ENCODE results near the gene NDOR1.

Gene NDOR1

DNA sequence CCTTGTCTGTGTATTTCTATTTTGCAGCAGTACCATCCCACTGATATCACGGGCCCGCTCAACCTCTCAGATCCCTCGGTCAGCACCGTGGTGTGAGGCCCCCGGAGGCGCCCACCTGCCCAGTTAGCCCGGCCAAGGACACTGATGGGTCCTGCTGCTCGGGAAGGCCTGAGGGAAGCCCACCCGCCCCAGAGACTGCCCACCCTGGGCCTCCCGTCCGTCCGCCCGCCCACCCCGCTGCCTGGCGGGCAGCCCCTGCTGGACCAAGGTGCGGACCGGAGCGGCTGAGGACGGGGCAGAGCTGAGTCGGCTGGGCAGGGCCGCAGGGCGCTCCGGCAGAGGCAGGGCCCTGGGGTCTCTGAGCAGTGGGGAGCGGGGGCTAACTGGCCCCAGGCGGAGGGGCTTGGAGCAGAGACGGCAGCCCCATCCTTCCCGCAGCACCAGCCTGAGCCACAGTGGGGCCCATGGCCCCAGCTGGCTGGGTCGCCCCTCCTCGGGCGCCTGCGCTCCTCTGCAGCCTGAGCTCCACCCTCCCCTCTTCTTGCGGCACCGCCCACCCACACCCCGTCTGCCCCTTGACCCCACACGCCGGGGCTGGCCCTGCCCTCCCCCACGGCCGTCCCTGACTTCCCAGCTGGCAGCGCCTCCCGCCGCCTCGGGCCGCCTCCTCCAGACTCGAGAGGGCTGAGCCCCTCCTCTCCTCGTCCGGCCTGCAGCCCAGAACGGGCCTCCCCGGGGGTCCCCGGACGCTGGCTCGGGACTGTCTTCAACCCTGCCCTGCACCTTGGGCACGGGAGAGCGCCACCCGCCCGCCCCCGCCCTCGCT, 37.5 kb upstream of the NDOR1 start:
- DNase-seq, result no peak

DNA sequence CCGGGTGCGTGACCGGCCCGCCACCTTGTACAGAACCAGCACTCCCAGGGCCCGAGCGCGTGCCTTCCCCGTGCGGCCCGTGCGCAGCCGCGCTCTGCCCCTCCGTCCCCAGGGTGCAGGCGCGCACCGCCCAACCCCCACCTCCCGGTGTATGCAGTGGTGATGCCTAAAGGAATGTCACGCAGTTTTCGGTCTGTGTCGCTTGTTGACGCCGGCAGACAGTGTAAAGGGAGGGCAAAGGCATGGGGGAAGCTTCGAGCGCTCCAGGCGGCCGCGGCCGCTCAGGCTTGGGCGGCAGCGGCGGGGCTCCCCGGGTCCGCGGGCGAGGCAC, 37.0 kb upstream of the NDOR1 start:
- DNase-seq, result peak in 1 of 2 experiments; percentile 30

DNA sequence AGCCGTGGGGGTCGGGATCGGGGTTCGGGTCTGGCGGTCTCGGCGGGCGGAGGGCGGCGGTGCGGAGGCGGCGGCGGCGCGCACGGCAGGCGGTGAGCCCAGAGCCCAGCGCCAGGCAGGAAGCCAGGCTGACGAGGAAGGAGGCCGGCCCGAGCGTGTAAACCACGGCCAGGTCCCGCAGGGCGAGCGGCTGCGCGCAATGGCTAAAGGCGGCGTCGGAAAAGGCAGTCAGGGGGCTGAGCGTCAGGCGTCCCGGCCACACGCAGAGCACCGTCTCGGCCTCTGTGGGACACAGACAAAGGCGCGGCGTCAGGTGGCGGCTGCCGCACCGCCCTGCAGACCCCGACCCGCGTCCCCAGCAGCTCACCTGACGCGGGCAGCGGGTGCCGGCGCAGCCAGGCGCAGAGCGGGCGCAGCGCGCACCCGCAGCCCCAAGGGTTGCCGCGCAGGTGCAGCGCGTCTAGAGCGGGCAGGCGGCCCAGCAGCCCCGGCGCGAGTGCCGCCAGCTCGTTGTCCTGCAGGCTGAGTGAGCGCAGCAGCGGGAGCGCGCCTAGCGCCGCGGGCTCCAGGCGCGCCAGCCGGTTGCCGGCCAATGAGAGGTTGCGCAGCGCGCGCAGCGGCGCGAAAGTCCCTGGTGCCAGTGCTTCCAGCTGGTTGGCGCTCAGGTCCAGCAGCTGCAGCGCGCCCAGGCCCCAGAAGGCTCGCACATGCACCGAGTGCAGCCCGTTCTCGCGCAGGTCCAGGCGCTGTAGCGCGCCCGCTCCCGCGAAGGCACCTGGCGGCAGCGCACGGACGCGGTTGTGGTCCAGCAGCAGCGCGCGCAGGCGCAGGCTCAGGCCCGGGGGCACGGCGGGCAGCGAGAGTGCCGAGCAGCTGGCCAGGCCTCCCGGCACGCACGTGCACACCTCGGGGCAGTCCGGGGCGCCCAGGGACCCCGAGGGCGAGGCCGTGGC, 36.3 kb upstream of the NDOR1 start:
- peak in 1 of 2 experiments; percentile 39 for DNase-seq

DNA sequence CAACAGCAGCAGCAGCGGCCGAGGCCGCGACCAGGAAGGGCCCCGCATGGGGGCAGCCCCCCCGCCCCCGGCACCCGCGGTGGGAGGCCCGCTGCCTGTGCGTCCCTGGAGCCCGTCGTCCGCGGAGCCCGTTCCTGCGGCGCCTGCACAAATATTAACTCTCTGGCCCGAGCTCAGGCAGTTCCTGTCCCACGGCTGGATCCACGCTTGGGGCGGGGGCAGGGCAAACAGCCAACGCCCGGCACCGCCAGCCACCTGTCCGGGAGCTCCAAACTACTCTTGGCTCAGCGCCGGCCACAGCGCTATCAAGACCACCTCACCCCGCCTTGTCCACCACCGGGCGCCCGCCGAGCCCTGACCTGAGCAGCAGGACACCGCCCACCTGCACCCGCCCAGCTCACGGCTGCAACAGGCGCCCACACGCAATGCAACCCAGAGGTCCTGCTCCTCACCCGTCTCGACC, 35.6 kb upstream of the NDOR1 start, which contains the start of gene LRRC26:
LRRC26 (minus strand) TSS at position 156 of the 463 bp plus-strand sequence; CDS start at position 48, 108 bp downstream.
- DNase-seq, result no peak

DNA sequence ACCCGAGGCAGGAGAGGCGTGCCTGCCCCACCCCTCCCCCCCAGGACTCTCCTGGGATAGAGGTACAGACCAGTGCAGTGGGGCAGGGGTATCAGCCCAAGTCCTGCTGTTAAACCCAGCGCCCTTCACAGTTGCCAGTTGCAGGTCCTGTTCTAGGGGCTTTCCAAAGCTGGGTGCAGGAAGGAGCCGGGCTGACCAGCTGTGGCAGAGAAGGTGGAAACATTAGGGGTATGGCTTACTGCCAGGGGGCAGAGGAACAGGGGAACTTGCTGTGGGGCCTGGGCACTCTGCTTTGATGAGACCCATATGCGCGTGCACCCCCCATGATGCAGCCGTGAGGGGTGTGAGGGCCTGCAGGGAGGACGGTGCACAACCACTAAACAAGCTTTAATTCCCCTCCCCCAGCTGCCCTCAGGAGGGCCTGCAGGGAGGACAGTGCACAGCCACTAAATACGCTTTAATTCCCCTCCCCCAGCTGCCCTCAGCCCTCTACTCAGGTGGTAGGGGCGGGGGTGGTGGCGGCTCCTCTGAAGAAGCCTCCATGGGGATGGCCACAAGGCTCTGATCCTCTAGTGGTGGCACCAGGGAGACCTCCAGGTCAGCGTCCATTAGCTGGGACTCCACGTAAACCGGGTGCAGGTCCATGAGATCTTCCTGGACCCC, 34.9 kb upstream of the NDOR1 start:
- DNase-seq, result no peak

DNA sequence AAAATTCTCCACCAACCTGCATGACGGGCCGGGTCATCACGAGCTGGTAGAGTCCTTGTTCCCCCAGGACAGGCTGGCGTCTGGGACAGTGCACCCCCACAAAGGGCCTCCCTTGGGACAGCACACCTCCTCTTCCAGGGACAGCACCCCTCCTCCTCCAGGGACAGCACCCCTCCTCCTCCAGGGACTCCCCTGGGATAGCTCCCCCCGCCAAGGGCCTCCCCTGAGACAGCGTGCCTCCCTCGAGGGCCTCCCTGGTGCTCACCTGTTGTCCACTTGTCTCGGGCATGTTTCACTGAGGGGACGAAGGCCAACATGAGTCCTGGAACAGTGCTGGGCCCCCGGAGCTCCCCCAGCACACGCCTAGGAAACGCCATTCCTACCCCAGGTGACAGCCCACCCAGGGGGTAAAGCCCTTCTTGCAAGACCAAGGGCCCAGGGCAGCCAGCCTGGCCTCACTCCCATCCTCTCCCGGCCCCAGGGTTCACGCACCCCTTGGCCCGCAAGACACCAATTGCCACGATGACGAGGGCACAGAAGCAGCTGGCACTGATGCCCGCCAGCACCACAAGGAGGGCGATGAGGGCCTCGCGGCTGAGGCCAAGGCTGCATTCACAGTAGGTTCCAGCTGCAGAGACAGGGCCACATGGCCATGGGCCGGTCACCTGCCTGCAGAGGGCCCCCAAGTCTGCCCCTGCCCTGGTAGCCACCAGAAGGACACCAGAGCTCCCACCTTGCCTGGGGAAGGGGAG, 34.2 kb upstream of the NDOR1 start:
- DNase-seq, result no peak

DNA sequence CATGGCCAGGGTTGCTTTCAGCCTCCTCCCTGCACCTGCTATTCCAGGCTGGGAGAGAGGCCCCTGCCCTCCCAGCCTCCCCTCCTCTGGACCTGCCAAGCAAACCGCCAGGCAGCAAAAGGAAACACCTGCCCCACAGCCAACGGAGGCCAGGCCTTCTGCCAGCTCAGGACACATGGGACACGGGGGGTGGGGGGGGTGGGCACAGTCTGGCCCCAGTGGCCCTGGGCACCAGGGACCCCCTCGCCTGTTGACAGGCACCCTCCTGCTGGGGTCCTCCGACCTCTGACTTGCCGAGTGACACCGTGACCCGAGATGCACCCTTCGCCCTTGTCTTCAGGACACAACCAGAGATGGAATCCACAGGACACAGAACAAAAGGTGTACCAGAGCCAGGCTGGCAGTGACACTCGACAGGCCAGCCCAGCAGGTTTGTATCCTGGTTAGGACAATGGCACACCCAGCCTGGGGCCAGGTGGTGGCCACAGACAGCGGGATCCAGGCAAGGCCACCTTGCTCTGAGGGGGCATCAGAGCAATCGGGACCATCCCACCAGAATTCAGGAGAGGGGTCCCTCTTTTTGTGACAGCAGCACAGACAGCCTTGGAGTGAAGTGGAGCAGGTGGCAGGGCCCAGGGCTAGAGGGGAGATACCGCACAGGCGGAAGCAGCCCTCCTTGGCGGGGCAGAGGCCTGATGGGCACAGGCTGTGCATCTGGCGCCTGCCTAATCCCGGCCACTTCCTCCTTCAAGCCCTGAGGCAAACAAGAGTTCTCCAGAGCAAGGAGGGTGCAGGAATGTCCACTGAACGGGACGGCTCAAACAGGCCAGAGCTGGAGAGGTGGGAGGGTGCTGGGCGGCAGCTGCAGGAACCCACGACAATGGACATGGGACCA, 32.4 kb upstream of the NDOR1 start:
- DNase-seq, result no peak

DNA sequence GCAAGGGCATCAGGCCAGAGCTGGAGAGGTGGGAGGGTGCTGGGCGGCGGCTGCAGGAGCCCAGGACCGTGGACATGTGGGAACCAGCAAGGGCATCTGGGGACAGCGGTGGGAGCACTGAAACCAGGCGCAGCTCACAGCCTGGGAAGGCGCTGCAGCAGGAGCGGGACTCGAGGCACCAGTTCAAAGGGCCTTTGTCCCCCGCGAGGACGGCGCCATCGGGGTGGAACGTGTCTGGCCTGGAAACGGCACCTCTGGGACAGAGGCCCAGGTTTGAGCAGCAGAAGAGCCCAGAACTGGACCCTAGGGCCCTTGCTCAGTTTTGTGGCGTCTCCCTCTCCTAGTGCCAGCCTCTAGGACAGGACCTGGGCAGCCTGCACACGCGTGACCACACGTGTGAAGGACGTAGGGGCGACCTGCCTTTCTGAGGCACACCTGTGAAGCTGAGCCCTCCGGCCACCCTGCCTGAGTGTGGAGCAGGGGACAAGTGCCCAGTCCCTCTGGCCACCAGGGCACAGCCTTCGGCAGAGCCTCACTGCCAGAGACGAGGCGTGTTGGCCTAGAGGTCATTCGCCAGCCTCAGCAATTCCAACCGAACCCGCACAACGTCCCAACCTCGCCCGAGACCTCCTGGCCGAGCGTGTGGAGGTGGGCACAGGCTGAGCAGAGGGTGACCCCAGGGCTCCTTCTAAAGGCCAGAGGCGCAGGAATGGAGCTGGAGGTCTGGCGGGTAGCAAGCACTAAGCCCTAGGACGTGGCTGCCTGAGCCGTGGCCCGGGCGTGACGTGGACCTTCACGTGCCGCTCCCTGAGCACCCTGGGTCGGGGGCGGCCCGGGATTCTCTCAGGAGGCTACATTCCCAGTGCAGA, 31.5 kb upstream of the NDOR1 start:
- DNase-seq, result no peak

DNA sequence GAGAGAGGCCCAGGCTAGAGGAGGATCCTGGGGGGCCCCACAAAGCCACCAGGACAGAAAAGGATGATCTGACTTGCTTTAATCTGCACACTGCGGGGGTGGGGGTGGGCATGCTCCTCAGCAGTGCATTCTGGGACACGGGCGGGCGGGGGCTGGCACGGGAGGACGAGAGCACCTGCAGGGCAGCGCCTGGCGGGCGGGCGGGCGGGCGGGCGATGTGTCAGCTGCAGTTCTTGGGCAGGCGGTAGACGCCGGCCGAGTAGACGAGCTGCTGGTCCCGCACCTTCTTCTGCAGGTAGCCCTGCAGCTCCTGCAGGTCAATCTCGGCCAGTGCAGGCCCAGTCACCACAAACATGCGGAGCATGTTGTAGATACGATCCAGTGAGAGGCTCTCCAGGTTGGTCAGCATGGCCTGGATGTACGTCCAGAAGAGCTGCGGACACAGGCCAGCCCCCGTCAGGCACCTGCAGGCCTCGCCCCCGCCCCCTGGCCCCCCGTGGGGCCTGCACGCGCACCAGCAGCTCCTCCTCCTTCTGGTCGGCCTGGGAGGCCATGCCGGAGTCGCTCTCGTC, 30.7 kb upstream of the NDOR1 start:
- DNase-seq, result no peak

DNA sequence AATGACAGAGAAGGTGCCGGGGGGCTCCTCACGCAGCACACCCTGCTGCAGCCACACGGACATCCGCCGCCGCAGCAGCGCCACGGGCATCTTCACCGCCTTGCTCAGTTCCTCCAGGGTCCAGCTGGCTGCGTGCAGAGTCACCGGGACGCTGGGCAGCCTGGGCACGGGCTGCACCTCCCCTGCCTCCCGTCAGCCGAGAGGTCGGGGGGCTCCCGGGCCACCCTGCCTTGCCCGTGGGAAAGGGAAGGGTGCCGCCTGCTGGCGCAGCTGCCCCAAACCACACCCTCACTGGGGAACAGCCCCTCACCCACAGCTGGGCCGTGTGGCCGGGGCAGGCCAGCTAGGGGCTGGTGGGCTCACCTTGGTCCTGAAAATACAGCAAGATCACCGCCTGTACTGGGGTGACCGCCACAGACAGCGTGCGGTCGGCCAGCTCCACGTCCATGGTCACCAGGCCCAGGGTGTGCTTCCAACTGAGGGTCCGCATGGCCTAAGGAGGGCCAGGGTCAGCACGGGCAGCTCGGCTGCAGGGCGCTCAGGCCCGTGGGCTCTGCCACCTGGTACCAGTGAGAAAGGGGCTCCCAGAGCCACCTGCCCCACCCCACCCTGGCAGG, 30.0 kb upstream of the NDOR1 start:
- DNase-seq, result no peak

DNA sequence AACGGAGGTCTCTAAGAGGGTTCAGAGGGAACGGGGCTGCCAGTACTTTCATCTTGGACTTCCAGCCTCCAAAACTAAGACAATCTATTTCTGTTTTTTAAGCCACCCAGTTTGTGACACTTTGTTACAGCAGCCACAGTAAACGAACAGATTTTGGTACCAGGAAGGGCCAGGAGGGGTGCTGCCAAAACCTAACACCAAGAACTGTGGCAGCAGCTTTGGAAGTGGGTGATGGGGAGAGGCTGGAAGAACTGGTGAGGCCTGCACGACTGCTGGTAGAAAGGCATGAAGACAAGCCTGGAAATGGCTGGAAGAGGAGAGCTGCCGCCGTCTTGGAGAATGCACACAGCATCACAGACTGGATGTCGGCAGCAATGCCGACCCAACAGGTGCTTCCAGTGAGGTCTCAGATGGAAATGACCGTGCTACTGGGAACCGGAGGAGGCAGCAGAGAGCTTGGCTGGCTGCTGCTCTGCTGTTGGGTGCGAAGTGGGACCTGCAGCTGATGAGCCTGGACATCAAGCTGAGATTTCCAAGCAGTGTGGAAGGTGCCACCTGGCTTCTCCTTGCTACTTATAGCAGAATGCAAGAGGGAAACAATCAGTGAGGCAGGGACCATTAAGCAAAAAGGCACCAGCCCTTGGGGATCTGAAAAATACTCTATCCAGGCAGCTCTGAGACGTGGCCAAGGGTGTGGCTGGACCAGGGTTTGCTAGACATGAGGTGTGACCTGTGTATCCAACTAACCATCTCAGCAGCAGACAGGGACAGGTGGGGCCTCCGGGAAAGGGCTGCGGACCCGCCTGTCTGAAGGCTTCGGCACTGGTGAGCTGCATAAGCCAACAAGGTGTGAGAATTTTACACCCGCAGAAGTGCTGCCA, 29.0 kb upstream of the NDOR1 start:
- peak in 1 of 2 experiments; percentile 34 for DNase-seq

DNA sequence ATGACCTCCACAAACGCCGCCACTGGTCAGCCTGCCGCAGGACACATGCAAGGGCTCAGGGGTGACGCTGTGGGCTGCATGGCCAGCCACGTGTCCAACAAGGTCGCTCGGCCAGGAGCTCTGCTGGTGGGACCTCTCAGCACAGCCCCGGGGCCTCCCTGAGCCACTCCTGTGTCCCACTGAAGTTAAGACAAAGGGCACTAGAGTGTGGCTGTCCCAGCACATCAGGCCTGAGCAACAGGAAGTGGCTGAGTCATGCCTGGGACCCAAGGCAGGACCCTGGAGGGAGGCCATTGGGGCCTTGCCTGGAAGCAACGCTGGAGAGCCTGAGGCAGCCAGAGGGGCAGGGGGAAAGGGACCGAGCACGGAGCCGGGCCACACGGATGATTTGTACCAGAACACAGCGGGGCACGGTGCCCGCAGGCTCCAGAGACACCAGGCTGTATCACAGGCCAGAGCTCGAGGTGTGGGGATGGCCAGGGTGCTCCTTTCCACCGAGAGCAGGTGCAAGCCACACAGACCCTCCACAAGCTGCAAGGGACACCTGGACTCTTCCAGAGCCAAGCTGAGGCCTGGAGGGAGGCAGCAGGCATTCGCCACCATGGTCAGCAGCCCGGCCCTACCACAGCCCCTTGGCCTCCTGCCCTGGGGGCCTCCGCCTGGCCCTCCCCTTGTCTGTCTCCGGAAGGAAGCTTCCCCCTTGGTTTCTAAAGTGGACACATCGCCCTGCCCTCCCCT, 27.1 kb upstream of the NDOR1 start:
- no peak for DNase-seq

DNA sequence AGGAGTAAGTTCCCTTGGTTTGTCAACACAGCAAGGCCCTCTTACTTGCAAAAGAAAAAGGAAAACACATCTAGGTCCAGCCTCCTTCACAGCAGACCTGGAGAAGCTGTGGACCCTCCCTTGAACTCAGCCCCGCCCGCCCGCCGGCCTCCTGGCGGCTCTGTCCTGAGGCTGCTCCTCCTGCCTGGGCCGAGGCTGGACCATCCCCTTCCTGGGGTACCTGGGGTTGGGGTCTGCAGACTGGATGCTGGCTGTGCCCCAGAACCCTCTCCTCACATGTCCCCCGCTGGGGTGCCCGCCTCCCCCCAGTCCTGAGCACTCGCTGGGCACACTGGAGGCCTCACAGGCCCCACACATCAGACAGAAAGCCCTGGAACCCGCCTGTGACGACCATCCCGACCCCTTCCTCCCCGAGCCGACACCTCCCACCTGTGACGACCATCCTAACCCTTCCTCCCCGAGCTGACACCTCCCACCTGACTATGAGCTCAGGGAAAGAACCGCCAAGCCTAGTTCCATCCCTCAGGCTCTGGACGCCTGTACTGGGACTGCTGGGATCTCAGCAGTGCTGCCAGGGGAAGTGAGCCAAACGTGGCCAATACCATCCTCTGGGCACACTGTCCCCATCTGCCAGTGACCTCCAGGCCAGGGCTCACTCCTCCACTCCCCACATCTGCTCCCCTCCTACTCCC, 26.4 kb upstream of the NDOR1 start:
- no peak for DNase-seq

DNA sequence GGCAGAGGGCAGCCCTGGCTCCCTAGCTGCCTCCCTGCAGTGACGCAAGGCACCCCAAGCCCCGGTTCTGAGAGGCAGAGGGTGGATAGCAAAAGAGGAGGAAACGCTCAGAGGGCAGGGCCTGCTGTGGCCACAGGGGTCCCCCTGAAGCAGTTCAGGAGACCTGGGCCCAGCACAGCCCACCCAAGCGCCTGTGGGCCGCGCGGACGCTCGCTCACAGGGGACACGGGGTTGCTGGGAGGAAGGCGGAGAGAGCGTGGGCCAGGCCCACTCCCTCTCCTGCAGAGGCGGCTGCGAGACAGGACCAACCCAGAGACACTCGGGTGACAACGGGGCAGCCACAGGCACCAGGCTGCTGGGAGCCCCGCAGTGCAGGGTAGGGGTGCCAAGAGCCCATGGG, 25.7 kb upstream of the NDOR1 start:
- no peak for DNase-seq

DNA sequence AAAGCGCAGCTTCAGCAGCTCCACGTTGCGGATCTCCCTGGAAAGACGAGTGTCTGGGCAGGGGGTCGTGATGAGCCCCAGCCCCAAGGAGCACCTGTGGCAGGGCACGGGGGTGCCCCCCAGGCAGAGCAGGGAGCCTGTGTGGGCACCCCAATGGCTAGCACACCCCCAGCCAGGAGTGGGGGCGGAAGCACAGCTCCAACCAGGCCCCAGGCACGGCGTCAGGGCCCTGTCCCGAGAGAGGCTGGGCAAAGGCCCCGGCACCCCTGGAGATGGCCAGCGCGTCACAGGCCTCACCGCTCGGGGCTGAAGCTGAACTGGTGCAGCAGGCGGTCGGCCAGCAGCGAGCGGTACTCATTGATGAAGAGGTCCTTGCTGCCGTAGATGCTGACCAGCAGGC, 25.0 kb upstream of the NDOR1 start:
- no peak for DNase-seq

DNA sequence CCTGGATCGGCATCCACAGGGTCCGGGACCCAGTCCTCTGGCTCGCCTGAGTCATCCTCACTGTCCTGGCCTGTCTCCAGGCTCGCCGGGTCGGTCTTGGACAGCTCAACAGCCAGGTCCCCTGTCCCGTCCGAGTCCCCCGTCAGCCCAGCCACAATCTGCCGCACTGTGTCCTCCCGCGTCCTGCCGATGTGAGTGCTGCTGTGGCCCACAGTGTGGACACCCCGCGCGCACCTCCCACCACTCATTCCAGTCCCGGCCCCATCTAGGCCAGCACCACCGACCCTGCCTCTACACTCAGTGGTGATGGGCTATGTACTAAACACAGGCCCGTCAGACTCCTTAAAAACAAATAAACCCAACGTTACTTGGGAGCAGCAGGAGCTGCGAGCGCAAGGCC, 23.8 kb upstream of the NDOR1 start:
- no peak for DNase-seq

DNA sequence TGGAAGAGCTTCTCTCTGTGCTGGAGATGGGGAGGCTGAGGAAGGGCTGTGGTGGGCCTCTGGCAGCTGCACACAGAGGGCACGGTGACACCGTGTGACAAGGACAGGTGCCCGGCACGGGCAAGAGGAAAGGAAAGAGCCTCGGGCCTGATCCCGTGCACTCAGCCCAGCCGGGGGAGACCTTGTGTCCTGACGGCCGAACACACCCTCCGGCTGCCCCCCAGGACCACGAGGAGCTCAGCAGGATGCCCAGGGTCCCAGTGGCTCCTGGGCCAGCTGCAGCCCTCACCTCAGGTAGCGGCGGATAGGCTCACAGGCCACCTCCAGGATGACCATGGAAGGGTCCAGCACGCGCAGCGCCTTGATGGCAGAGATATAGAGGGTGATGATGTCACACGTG, 22.7 kb upstream of the NDOR1 start:
- no peak for DNase-seq

All from activated CD4-positive, alpha-beta T cell treated with anti-CD3 and anti-CD28 coated beads, Interleukin-2, amount 50 U/mL, for 48 hours (primary cell).